Hepatocyte (in vitro differentiated cells): Measurements from ENCODE around the gene MTMR3.

Experiments
- EZH2phosphoT487 ChIP-seq: fragments of 200-600 bp; sonication (generic); IDR thresholded peaks from one replicate; pipeline ENCODE4 v1.6.1; 2018; ENCODE audit warnings: antibody characterized with exemption, mild to moderate bottlenecking, low read depth, moderate library complexity; ENCODE audit not compliant: unreplicated experiment, severe bottlenecking
- TF ChIP-seq, protein P1 (sequence below): fragments of 200-600 bp; sonication (generic); IDR thresholded peaks from 2 replicates; pipeline ENCODE4 v1.5.1; 2016; ENCODE audit warnings: antibody characterized with exemption, mild to moderate bottlenecking; ENCODE audit not compliant: poor library complexity

DNA sequence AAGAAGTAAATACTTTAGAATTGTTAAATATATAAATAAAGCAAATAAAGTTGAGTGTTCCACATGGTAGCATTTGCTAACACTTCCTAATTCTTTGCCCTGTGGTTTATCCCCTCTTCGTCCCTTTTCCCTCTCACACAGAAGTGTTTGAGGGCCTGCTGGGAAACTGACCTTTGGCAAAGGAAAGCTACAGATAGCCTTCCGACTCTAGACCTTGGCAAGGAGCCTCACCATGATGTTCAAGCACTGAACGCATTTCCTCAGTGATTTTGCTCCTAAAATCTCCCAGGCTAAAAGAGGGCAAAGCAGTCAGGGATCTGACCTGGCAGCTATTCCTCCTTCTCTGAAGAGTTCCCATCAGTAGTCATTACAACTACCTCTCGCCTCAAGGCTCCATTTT lies 144.8 kb downstream of the MTMR3 start:
- TF ChIP-seq, protein P1, sequence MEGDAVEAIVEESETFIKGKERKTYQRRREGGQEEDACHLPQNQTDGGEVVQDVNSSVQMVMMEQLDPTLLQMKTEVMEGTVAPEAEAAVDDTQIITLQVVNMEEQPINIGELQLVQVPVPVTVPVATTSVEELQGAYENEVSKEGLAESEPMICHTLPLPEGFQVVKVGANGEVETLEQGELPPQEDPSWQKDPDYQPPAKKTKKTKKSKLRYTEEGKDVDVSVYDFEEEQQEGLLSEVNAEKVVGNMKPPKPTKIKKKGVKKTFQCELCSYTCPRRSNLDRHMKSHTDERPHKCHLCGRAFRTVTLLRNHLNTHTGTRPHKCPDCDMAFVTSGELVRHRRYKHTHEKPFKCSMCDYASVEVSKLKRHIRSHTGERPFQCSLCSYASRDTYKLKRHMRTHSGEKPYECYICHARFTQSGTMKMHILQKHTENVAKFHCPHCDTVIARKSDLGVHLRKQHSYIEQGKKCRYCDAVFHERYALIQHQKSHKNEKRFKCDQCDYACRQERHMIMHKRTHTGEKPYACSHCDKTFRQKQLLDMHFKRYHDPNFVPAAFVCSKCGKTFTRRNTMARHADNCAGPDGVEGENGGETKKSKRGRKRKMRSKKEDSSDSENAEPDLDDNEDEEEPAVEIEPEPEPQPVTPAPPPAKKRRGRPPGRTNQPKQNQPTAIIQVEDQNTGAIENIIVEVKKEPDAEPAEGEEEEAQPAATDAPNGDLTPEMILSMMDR: no peak
- no peak for TF ChIP-seq EZH2phosphoT487
